ENCODE measurements around the gene RBL2.
"Not testable (repeated sequence)": the region's sequence is repeated elsewhere in the genome, so short reads cannot be mapped to it uniquely, and the experiment has no call there.

The RBL2 gene

GRCh38 chr16:53504665-53505064 lies 70.4 kb downstream of the RBL2 start:
- no peak for DNase-seq (ENCODE audit: low read depth)

DNA sequence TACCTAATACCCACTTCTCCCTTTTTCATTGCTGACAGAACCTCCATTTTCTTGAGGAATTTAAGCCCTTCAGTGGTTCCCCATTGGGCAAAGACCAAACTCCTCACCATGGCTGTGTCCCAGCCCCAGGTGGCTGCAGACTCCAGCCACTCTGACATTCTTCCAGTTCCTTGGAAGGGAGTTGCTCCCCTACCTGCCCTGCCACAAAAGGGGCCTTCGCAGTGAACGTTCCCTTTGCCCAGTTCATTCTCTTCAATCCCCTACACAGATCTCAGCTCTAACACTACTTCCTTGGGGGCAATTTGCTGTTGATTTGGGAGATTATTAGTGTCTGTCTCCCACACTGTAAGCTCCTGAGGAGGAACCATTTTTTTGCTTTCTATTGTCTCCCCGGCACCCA lies 72.0 kb downstream of the RBL2 start:
- DNase-seq (ENCODE audit: low read depth): no peak

- DNase-seq (ENCODE audit: low read depth): no peak
Observed at GRCh38 chr16:53507464-53508179, 73.4 kb downstream of the RBL2 start.

GRCh38 chr16:53509906-53510703 lies 75.8 kb downstream of the RBL2 start:
- peak; percentile 25 for DNase-seq (ENCODE audit: low read depth)

DNA sequence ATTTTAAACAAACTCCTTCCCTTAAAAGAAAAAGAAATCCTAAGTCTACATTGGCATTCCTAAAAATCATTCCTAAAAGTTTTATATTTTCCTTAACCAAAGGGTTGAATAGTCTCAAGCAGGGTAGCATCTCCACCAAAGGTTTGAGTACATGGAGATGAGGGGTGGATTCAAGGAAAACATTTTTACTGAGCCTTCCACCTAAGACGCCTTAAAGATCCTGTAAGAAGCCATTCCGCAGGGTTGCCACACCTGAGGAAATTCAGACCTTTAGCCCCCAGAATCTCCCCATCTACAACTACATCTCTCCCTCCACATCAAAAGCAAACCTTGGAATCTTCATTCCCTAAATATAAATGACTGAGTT lies 76.4 kb downstream of the RBL2 start:
- no peak for DNase-seq (ENCODE audit: low read depth)

GRCh38 chr16:53511084-53511402 lies 76.8 kb downstream of the RBL2 start:
- no peak for DNase-seq (ENCODE audit: low read depth)

GRCh38 chr16:53511403-53512280 lies 77.4 kb downstream of the RBL2 start:
- no peak for DNase-seq (ENCODE audit: low read depth)

DNA sequence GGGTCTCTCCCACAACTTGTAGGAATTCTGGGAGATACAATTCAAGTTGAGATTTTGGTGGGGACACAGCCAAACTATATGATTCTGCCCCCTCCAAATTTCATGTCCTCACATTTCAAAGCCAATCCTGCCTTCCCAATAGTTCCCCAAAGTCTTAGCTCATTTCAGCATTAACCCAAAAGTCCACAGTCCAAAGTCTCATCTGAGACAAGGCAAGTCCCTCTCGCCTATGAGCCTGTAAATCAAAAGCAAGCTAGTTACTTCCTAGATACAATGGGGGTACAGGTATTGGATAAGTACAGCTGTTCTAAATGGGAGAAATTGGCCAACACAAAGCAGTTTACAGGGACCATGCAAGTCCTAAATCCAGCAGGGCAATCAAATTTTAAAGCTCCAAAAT lies 78.5 kb downstream of the RBL2 start:
- DNase-seq (ENCODE audit: low read depth): not testable (repeated sequence)

- no peak for DNase-seq (ENCODE audit: low read depth)
Observed at GRCh38 chr16:53515259-53515658, 81.0 kb downstream of the RBL2 start.

- DNase-seq (ENCODE audit: low read depth): no peak
Observed at GRCh38 chr16:53515811-53516210, 81.5 kb downstream of the RBL2 start.

DNA sequence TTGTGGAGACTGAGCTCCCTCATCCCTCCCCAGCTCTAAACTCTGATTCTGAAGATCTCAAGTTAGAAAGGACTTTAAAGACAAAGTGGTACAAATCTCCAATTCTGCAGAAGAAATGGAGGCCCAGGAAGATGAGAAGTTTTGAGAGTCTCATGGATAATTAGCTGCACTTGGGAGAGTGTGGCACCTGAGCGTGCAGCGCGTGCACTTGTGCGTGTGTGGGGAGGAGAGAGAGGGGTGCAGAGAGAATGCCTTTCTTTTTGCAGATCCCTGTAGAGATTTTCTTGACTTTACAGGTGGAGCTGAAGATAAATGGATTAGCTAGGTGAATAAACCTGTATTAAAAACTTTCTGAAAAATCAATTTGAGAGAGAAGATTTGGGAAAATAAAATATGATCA lies 83.6 kb downstream of the RBL2 start:
- DNase-seq (ENCODE audit: low read depth): no peak

GRCh38 chr16:53518550-53519416 lies 84.5 kb downstream of the RBL2 start:
- DNase-seq (ENCODE audit: low read depth): no peak

GRCh38 chr16:53519417-53520091 lies 85.3 kb downstream of the RBL2 start:
- DNase-seq (ENCODE audit: low read depth): no peak

- no peak for DNase-seq (ENCODE audit: low read depth)
Observed at GRCh38 chr16:53523126-53523804, 89.0 kb downstream of the RBL2 start.

DNA sequence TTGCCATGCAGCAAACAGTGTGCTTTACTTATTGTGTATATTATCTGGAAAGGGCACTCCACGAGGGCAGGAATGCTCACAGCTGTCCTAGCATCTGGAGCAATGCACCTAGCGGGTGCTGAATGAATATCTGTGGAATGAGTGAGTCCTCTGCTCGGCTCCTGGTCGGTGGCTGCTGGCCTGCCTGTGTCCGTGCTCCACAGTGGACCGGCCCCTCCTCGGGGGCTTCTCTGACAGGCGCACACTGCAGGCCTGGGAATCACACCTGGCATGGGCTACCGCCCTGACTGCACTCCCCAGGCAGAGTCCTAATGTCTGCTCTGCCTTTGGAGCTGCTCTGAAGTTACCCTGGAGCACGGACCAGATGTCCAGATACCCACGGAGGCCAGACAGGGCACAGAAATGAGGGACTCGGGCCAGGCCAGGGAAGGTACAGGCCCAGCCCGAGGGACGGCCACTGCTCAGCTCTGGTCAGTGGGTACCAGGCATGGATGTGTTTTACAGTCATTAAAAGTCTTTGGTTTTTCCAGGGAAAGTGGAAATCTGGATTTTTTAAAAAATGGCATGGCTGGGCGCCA lies 89.8 kb downstream of the RBL2 start:
- DNase-seq (ENCODE audit: low read depth): no peak

- no peak for DNase-seq (ENCODE audit: low read depth)
Observed at GRCh38 chr16:53528797-53529196, 94.5 kb downstream of the RBL2 start.

DNA sequence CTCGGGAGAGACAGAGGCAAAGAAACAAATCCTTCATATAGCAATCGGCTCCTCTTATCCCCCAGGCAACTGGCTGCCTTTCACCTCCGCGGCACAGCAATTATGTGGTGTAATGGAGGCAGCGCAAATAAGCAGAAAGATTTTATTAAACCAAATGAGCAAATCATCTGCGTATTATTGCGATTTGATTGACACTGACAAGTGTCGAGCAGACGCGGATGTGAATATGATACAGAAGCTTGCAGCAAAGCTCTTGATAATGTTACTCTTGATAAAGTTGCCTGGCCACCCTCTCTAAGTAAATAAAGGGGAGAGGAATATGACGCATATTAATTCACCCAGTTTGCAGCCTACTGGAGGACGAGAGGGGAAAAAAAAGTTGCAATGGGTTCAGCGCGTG lies 95.2 kb downstream of the RBL2 start:
- DNase-seq (ENCODE audit: low read depth): no peak

DNA sequence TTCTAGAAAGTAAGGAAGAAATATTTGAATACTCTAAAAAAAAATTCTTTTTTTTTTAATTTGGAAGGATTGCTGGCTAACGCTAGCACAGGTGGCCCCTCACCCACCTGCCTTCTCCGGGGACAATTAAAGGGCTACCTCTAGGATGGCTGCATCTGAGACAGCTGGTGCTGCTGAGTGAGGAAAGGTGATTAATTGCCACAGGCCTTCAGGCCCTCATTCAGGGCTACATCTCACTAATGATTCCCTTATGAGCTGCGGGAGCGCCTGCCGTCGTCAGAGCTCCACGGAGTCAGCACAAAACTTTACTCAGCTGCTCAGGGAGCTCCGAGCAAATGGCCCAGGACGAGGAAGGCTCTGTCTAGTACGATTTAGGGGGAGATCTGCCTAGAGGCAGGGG lies 95.8 kb downstream of the RBL2 start:
- DNase-seq (ENCODE audit: low read depth): no peak

GRCh38 chr16:53530741-53531140 lies 96.5 kb downstream of the RBL2 start:
- no peak for DNase-seq (ENCODE audit: low read depth)

DNA sequence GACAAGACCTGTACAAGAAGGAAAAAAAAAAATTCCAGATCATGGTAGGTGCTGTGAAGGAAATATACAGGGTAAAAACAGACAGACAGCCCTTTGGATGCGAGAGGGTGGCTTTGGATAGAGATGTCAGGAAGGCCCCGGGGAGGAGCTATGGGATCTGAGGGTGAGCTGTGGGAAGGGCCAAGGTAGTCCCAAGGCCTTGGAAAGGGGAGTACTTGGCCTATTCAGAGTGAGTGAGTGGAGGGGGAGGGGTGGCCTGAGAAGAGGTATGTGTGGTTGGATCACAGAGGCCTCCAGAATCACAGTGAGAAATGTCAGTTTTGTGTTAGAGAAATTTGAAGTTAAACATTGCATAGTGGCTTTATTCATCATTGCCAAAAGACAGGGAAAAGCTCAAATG lies 99.9 kb downstream of the RBL2 start:
- no peak for DNase-seq (ENCODE audit: low read depth)

Measured in HS-5 (cell line).